ENCODE measurements around the gene PSMC3.

Gene PSMC3

DNA sequence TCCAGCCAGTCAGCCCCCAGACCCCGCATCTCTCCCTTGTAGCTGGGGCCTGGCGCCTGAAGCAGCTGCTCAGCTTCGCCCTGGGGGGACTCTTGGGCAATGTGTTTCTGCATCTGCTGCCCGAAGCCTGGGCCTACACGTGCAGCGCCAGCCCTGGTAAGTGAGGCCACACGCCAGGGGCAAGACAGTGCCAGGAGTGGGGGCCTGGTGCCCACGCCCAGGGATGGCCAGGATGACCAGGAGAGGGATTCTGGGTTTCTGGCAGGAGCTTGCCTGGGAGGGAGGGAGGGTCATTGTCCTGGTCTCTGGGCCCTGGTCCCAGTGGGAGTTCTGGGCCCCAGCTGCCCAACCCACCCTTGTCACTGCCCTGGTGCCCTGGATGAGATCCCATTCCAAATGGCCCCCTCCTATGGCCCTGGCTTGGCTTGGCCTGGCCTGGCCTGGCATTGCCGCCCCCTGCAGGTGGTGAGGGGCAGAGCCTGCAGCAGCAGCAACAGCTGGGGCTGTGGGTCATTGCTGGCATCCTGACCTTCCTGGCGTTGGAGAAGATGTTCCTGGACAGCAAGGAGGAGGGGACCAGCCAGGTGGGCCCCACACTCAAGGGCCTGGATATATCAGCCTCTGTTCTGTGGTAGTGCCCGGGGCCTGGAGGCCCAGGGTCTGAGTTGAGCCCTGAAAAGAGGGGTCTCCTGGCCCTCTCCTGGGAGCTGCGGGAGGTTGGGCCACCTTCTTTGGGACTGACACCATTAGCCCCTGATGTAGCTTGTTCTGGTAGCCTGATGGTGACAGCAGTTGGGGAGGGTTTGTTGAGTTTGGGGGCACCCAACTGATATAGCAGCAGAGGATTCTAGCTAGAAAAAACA lies 14.1 kb downstream of the PSMC3 start:
- DNase-seq: peak; percentile 71 to 74

DNA sequence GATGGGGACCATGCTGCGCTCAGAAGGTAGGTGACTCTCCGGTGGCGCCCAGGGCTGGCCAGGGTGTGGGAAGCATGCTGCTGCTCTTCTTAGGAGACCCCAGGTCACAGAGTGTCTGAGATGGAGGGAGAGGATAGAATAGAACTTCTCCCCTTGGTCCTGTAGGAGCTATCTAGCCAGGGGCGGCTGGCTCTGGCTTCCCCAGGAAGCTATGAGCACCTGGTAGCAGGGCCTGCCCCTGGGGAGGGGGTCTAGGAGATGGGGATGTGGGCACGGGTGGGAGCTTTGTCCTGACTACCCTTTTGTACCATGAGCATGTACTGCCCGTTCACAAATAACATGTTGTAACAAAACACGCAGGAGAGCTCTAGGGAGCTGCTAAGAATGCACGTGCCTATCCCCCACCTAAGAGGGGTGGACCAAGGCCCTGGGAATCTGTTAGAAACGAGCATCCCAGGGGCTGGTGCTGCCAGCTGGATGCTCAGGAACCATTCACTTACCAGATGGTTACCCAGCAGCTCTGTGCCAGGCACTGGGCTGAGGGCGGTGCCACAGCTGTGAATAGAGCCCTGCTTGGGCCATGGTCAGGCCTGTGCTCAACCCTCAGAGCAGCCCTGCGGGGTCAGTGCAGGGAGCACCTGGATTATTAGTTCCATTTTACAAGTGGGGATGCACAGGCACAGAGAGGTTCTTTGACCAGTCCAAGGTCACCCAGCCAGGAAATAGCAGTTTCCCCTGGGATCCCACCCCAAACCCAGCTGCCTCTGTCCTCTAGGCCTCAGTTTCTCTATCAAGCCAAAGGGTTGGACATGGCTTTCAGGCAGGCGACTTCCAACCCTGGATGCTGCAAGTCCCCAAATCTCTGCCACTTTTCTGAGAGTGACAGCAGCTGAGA lies 15.6 kb downstream of the PSMC3 start:
- DNase-seq: no peak

DNA sequence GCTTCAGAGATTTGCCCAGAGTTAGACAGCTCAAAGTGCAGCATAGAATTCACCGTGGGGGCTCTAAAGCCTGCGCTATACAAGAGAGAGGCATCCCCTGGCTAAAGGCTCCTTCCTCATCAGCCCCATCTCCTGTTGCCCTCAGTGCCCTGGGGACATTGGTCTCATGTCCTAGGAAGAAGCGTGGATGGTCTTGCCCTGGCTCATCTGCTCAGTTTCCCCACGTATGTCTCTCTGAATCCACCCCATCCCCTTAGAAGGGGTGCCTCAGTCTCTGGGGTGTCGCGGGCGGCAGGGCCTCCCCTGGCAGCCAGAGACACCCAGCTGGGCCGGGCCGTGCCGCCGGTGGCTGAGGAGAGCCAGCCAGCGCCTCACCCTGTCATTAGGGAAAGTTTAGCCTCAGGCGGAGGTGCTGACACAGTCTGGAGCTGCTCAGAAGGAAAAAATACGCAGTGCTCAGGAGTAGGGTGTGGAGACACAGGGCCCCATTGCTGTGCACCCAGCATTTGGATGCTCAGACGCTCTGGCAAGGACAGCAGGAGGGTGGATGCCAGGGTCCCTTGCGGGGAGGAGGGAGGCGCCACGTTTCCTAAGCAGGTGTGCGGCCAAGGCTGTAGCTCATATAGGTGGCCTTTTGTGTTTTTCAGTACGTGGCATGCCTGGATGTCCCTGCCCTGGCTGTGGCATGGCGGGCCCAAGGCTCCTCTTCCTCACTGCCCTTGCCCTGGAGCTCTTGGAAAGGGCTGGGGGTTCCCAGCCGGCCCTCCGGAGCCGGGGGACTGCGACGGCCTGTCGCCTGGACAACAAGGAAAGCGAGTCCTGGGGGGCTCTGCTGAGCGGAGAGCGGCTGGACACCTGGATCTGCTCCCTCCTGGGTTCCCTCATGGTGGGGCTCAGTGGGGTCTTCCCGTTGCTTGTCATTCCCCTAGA lies 16.5 kb downstream of the PSMC3 start:
- no peak for DNase-seq

DNA sequence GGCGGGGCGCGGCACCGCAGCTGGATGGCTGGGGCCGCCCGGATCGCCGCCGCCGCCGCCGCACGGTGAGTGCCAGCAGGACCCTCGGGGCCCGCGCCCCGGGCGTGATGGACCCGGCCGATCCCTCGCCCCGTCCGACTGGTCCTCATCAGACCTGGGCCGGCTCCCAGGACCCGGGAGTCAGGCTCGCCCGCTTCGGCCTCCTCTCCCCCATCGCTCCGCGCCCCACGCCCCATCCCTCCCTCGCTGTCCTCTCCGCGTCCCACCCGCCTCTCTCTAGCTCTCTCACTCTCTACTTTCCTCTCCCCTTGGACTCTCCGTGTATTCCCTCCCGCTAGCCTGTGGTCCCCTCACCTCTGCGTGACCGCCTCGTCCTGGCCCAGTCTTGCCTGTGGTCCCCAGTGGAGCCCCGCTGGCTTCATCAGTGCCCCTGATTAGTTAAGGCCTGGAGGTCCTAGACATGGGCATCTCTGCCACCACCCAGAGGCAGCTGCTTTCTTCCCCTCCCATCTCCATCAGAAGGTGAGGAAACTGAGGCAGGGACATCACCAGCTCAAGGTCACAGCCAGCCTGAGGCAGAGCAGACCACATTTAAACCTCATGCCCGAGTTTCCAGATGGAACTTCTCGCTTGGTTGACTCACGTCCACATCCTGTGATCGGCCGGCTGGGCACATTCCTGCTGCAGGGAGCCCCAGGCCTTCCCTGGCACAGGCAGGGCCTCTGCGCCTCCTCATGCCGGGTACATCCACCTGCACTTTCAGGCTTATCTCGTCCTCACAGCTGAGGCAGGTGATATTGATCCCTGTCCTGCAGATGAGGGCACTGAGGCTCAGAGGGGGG lies 17.4 kb downstream of the PSMC3 start:
- no peak for DNase-seq

DNA sequence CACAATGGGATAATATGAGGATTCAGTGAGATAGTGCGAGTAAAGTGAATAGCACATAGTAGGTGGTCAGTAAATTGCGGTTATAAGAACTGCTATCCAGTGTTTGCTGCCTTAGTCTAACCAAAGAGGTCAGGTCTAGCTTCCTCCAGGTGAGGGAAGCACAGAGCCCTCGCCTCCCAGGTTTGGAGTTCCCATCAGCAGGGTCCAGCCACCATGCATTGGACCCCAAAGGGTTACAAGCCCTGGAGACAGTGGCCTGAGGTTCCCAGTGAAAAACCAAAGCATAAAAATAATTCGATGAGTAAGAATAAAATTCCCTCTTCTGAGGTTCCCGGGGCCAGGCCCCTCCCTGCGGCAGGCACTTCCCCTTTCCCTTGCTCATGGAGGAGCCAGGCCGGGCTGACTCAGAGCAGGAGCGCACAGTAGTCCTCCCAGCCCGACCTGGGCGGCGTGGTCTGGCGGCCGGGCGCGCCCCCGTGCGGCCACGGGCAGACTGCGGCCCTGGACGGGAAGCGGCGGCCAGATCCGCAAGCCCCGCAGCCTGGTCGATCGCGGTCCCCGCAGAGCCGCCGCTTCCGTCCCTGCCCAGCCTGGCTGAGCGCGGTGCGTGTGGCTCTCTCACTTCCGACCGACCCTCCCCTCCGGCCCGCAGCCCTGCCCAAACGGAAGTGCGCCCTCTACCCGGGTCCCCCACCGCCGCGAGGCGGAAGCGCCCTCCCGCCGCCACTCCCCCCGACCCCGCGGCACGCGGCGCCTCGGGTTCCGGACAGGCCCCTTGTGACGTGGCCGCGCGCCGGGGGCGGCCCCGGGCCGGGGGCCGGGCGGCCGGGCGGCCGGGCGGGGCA lies 18.3 kb downstream of the PSMC3 start, which contains the start of gene SLC39A13:
Gene SLC39A13 (plus strand): TSS at position 845 of the 845 bp plus-strand sequence. CDS start 1,505 bp downstream, outside the sequence.
- DNase-seq: peak; percentile 92 to 93

DNA sequence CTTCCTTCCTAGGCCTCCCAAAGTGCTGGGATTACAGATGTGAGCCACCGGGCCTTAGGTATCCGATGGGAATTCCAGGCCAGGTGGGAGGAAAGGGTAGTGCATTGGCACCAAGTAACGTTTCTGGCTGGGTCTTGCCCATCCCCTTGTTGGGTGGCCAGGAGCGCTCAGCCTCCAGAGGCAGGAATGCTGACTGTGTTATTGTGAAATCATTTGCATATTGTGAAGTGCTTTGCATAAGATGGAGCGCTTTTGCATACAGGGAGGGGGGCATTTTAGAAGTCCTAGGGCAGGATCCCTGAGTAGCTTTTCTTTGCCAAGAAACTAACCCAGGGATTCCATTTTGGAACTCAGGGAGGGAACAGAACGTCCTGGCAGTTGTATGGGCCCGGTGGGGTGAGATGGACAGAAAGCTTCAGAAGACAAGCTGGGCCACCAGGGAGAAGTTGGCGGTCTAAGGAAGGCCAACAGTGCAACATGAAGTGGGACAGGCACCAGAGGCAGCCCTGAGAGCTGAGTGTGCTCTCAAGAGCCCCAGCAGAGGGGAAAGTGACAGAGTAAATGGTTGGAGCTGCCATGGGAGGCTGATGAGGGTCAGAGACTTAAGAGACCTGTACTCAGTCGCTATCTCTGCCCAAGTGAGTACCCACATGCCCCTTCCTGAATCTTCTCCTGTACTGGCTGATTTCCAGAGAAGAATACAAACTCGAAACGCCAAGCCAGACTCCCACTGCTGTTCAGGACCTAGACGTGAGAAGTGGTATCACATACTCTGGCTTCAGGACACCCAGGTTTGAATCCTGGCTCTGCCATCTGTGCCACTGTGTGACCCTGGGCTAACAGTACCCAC lies 19.1 kb downstream of the PSMC3 start:
- no peak for DNase-seq

DNA sequence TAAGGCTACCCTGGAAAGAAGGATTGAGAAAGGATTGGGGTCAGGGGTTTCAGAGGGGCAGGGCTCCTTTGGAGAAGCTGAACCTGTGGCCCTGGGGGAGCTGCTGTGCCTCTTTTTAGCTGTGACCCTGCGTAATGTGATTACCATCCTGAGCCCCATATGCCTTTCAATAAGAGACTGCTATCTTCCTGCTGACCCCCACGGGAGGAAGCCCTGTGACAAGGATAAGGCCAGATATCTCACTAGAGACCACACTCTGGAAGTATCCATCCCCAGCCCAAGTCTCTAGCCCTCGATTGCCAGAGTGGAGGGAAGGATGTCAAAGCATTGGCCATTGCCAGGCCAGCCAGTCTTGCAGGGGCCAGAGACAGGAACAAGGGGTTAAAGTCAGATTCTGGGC lies 22.7 kb downstream of the PSMC3 start:
- DNase-seq: no peak

DNA sequence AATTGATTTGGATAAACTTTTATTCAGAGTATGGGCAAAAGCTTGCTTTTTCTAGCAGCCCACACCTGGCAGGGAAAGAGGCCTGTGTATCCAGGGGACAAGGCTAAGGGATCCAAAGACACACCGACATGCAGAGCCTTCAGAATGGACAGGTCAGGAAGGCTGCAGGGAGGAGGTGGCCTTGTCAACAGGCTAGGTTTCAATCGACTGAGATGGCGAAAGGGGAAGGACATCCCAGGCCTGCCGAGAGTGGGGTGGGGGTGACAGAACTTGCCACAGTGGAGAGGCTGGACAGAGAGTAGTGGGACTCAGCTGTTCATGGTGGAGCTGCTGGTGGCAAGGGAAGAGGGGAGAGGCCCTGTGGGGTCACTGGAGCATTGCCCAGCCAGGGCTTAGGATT lies 23.1 kb downstream of the PSMC3 start:
- DNase-seq: no peak

DNA sequence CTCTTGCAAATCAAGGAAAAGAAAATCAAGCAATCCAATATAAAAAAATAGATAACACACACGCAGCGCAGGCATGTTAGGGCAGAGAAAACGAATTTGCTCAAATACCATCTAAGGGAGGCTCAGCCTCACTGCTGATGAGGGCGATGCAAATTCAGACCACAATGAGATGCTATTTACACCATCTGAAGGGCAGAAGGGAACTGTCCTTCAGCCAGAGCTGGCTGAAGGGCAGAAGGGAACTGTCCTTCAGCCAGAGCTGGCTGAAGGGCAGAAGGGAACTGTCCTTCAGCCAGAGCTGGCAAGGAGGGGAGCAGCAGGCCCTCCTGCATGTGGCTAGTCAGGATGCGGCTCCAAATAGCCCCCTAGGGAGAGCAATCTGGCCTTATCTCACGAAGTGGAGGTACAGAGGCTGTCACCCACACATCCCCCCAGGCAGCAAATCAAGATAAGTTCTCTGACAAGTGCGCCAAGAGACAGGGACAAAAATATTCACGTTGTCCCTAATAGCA lies 25.4 kb downstream of the PSMC3 start:
- no peak for DNase-seq

DNA sequence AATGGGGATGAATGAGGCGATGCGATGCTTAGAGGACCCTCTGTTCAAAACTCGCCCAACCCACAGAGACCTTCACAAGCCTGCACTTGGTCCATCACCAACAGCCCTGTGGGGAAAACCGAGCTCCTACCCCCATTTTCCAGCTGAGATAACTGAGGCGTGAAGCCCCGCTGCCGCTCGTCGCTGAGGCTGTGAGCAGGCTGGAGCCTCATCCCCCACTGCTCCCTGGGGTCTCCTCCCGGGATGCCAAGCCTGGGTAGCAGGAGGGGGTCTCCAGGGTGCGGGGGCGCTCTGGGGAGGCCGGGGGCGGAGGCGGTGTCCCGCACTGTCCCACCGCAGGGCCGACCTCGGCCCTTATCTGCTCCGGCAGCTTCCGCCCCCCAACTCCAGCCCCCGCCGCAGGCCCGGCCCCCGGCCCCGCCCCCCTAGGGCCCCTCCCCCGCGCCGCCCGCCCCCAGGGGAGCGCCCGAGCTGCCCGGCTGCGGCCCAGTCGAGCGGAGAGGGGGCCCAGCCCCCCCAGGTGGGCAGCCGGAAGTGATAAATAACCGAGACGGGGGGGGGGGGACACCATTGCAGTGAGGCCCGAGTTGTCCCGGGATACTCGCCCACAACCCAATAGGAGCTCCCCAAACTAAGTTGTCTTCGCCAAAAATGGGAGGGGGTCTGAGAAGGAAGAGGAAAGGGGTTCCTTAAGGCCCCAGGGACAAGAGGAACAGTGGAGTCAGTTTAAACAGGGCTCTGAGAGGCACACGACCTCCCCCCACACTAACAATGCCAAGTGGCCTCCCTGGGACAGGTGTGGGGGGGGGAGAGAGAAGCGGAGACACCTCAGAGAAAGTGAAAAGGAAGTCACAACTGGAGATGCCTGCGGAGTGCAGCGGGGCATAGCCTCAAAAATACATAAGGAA lies 26.1 kb downstream of the PSMC3 start:
- DNase-seq: no peak

DNA sequence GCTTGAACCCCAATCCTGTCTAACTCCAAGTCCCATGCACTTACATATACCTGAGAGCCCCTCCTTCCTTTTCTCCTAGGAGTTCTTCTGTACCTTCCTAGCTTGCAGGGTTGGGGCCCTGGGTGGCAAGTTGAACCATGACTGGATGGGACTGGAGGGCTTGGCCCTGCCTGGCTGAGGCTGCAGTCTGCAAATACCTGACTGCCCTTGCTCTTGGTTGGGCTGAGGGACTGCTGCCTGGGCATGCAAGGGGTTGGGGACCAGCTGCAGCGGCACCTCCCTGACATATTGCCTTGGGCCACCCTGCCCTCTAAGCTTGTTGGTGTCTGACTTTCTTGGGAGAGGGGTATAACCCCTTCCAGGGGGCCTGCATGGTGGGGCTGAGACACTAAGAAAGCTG lies 27.7 kb downstream of the PSMC3 start:
- no peak for DNase-seq

DNA sequence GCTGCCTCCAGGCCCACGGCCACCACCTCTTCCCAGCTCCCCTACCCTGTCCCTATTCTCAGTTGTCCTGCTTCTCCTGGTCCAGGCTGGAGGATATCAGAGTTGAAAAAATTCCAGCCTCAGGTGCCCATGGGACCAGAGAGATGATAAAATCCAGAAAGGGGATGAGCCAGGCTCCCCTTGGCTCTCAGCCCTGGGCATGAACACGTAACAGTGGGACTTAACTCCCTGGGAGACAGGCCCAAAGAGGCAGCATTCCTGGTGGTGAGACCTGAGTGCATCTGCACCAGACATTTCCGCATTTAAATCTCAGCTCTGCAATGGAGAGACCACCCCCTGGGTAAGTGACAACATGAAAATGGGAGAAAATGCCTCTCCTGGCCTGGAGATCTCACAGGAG lies 28.2 kb downstream of the PSMC3 start:
- DNase-seq: no peak

DNA sequence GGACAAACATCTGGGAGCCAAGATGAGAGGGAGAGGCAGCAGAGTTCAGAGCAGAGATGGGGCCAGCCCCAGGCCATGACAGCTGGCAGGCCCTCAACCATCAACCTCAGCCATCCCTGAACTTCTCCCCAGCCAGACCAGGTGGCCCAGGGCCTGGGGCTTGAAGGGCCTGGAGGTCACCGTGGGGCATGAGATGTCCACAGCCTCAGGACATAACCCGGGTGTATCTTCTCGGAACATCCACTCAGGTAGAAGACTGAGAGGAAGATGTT lies 30.3 kb downstream of the PSMC3 start:
- no peak for DNase-seq

DNA sequence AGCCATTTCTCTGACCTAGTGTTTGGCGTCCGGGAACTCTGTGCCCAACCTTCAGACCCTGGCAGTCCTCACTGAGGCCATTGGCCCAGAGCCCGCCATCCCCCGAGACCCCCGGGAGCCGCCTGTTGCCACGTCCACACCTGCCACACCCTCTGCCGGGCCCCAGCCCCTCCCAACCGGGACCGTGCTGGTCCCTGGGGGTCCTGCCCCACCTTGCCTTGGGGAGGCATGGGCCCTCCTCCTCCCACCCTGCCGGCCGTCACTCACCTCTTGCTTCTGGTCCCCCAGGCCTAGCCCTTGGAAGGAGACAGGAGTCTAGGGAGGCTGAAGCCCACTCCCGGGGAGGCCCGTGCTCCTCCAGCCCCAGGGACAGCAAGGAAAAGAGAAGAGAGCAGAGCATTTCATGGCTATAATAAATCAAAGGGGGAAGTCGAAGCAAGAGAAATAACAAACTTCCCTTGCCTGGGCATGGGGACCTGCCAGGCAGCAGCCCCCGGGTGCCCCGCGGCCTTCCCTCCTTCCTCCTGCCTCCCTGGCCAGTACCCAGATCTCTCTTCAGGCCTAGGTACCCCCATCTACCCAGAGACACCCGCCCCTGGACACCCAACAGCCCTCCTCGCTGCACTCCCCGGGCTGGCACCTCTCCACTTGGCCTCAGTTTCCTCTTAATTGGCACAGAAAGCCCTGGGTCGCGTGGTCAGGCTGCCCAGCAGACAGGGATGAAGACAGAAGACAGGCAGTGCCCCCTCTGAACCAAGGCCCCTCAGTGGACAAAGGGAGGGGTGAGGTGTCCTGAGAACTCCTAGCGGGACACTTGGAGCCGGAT lies 30.8 kb downstream of the PSMC3 start:
- DNase-seq: no peak

DNA sequence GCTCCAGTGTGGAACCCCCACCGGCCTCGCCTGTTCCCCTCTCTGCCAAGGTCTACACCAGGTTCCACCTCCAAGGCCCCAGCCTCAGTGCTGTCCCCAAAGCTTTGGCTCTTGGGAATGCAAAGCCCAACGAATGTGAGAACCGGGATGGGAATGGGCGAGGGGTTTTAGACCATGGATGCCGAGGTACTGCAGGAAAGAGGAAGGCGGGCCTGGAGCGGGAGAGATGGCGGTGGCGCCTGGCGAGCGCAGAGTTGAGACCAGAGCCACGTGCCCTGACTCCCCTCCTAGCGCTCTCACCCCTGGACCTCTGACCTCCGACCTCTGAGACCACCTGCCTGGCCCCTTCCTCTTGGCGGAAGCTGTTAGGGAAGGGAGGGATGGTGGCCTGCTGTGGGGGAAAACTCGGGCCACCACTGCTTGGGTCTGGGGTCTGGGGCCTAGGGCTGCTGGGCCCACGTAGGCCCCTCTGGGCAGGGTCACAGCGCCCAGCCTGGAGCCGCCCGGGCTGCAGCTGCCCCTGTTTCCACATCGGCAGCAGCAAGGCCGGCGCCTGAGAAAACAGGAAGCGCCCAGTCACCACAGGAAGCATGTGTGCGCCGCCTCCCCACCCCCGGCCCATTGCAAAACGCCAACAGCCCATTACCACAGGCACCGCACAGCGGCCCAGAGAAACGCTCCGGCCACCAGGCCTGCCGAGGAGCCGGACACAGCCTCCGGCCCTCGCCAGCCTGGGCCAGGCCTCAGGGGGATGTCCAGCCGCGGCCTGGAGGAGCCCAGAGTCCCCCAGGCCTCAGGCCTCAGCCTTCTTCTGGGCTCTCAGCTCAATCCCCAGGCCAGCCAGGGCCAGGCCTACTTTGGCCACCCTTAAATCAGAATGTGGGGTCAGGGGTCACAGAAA lies 31.7 kb downstream of the PSMC3 start:
- DNase-seq: peak; percentile 63 to 67

DNA sequence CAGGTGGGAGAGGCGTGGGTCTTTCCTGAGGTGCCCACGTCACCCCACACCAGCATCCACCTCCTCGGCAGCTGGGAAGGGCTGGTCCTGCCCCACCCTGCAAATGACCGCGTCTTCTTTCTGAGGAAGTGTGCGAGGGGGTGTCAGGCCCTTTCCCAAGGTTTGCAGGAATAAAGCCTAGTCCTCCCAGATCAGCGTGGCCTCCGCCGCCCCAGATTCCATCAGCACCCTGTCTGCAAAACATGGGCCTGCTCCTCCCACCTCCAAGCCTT lies 32.3 kb downstream of the PSMC3 start:
- DNase-seq: no peak
